ENCODE data around the gene ADH5.
"Not testable (repeated sequence)": the region's sequence is repeated elsewhere in the genome, so short reads cannot be mapped to it uniquely, and the experiment has no call there.

Gene ADH5

GRCh38 chr4:99082192-99082591, 6.4 kb downstream of the ADH5 start:
- no peak for DNase-seq

GRCh38 chr4:99080869-99081268, 7.7 kb downstream of the ADH5 start:
- not testable (repeated sequence) for DNase-seq

GRCh38 chr4:99079625-99080295, 8.8 kb downstream of the ADH5 start:
- no peak for DNase-seq

GRCh38 chr4:99078931-99079624, 9.5 kb downstream of the ADH5 start:
- DNase-seq, result no peak

- DNase-seq, result no peak
These were observed 10.3 kb downstream of the ADH5 start for GRCh38 chr4:99078336-99078735.

- no peak for DNase-seq
These were observed 11.4 kb downstream of the ADH5 start for GRCh38 chr4:99077177-99077576.

- DNase-seq, result no peak
These were observed 12.2 kb downstream of the ADH5 start for GRCh38 chr4:99076292-99076976.

- no peak for DNase-seq
These were observed 13.8 kb downstream of the ADH5 start for GRCh38 chr4:99074816-99075215.

- no peak for DNase-seq
These were observed 17.4 kb downstream of the ADH5 start for GRCh38 chr4:99071159-99071558.

GRCh38 chr4:99067617-99068016, 21.0 kb downstream of the ADH5 start:
- no peak for DNase-seq

- not testable (repeated sequence) for DNase-seq
These were observed 23.1 kb downstream of the ADH5 start for GRCh38 chr4:99065521-99065920.

- DNase-seq, result peak; percentile 1
These were observed 26.5 kb downstream of the ADH5 start for GRCh38 chr4:99062120-99062519.

- DNase-seq, result no peak
These were observed 27.4 kb downstream of the ADH5 start for GRCh38 chr4:99061048-99061700.

GRCh38 chr4:99059550-99059949, 29.0 kb downstream of the ADH5 start:
- no peak for DNase-seq

- no peak for DNase-seq
These were observed 30.4 kb downstream of the ADH5 start for GRCh38 chr4:99058228-99058627.

- DNase-seq, result no peak
These were observed 34.1 kb downstream of the ADH5 start for GRCh38 chr4:99054428-99054994.

GRCh38 chr4:99052902-99053301, 35.7 kb downstream of the ADH5 start:
- DNase-seq, result no peak

- DNase-seq, result no peak
These were observed 40.9 kb downstream of the ADH5 start for GRCh38 chr4:99047710-99048109.

GRCh38 chr4:99043346-99043745, 45.2 kb downstream of the ADH5 start:
- no peak for DNase-seq

GRCh38 chr4:99038213-99038612, 50.4 kb downstream of the ADH5 start:
- DNase-seq, result no peak

- no peak for DNase-seq
These were observed 54.6 kb downstream of the ADH5 start for GRCh38 chr4:99033956-99034355.

- no peak for DNase-seq
These were observed 58.7 kb downstream of the ADH5 start for GRCh38 chr4:99029852-99030251.

GRCh38 chr4:99029018-99029735, 59.4 kb downstream of the ADH5 start:
- no peak for DNase-seq

All from NCI-H1092 (cell line).